NCI-H128 (cell line): Measurements from ENCODE around the gene CHMP4B.

ENCODE experiments used
- DNase-seq: peaks from one replicate; lab custom pipeline; 2025; ENCODE audit not compliant: unreplicated experiment; lab: John Stamatoyannopoulos, UW

The CHMP4B gene

DNA sequence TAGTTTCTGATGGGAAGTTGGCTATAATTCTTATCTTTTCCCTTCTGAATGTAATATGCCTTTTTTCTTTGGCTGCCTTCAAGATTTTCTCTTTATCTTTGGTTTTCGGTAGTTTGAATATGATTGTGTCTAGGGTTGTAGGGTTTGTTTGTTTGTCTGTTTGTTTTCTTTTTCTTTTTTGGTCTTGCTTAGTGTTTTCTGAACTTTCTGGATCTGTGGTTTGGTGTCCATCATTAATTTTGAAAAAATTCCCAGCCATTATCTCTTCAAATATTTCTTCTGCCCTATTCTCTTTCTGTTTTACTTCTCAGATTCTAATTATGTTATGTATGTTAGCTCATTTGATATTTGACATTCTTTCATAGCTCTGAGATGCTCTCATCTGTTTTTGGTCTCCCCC lies 79.4 kb downstream of the CHMP4B start:
- DNase-seq: no peak

DNA sequence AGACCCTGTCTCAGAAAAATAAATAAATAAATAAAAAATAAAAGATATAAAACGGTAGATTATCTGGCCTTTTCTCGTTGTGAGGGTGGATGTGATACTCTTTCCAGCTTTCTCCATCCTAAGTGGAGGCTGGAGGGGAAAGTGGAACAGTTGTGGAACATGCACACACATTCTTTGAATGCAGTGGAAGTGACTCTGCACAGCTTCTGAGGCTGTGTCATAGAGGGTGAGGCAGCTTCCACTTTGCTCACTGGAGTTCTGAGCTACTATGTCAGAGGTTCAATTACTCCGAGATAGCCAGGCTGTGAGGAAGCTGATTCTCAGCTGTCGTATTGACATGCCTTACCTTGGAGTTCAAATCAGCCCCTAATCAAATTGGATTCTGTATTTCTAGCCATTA lies 82.2 kb downstream of the CHMP4B start:
- DNase-seq: no peak

DNA sequence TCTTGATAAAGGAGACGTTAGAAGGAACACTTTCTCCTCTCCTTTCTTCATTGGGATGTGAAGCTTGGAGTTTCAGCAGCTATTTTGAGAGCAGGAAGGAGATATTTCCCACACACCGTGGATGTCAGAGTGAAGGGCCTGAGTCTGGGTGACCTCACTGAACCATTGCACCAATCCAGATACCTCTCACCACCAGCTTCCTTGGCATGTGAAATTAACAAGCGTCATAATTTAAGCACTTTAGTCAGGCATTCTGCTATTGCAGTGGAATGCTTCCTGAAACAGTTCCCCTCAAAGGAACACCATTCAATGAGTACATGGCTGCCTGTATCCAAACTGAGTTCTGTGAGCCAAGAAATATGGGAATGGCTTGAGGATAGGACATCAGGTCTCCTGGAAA lies 83.7 kb downstream of the CHMP4B start:
- DNase-seq: no peak

DNA sequence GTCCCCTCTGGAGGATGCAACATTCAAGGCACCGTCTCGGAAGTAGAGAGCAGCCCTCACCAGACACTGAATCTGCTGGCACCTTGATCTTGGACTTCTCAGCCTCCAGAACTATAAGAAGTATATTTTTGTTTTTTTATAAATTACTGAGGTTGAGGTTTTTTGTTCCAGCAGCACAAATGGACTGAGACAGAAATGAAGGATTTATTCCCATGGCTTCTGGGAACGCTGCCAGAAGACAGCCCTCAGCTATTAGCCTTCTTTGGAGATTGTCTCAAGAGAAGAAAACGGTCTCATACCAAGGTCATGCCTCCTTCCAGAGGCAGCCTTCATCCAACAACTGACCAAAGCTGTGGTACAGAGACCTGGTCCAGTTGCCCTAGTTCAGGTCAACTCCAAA lies 85.4 kb downstream of the CHMP4B start:
- no peak for DNase-seq

DNA sequence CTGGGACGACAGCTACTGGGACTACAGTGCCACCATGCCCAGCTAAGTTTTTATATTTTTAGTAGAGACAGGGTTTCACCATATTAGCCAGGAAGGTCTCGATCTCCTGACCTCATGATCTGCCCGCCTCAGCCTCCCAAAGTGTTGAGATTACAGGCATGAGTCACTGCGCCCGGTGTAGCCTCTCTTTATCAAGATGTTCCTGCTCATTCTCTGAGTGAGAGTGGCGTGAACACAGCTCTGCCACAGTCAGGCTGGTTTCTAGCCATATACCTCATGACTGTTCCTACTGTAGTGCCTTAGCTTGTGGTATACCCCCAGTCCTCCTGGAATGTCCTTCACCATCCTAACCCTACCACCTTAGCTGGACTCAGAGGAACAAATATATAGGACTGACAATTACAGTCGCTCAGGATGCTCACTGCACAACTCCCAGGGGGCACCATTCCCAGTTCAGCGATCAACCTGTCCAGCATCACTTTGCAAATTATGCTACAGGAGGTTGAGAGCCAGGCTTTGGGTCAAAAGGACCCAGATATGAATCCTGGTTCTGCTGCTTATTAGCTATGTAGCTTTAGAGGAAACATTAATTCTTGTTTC lies 86.3 kb downstream of the CHMP4B start:
- DNase-seq: no peak

DNA sequence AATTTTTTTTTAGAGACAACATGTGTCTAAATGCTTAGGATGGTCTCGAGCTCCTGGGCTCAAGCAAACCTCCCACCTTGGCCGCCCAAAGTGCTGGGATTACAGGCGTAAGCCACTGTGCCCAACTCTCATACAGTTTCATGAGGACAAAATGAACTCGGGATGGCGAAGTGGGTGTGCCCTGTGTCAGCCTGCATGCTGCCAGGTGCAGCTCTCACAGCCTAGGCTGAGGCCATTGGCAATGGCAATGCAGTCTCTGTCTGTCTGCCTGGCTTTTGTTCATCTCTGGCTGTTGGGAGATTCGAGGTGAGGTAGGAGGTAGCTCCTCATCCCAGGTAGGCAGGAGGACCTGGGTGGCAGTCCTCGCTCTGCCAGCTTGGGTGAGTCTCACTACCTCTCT lies 88.0 kb downstream of the CHMP4B start:
- DNase-seq: no peak

DNA sequence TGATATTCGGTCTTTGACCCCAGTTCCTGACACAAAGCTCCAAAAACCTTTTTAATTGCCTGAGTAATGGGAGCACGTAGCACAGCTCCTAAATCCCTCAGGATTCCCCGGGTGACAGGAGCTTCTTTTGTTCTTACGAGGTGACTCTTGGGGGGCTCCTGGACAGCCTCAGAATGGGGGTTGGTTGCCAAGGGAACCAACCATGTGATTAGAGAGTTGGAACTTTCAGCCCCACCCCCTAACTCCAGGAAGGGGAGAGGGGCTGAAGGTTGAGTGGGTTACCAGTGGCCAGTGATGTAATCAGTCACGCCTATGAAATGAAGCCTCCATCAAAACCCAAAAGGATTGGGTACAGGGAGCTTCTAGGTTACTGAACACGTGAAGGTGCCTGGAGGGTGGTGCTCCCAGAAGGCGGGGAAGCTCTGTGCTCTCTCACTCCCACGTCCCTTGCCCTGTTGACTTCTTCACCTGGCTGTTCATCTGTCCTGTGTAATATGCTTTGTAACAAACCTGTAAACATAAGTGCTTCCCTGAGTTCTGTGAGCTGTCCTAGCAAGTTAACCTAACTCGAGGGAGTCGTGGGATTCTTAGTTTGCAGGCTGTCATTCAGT lies 89.5 kb downstream of the CHMP4B start:
- DNase-seq: no peak

DNA sequence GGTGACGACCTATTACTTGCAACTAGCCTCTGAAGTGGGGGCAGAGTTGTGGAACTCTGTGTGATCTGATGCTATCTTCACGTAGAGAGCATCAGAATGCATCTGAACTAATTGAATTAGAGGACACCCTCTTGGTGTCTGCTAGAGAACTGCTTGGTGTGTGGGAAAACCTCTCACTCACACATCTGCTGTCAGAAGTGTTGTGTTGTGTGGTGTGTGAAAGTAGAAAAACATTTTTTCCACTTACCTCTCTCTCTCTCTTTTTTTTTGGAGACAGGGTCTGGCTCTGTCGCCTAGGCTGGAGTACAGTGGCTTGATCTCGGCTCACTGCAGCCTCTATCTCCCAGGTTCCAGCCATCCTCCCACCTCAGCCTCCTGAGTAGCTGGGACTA lies 90.0 kb downstream of the CHMP4B start:
- no peak for DNase-seq

DNA sequence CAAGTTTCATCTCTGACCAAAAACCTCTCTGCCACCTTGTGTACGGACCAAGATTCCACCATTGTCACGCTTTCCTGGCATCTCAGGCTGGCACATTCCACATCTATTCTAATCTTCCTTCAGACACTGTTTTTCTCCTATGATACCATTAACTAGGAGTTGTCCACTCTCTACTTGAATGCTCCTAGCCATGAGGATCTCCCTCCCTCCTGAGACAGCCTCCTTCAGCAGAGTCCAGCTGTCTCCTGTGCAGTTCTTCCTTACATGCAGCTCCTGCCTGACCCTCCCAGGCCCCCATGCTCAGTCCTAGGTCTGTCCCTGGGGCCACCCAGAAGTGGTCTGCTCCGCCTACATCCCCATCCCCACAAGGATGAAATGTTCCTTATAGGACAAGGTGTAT lies 90.9 kb downstream of the CHMP4B start:
- DNase-seq: no peak
